ENCODE measurements around the gene EPSTI1.
"Not testable (repeated sequence)": the region's sequence is repeated elsewhere in the genome, so short reads cannot be mapped to it uniquely, and the experiment has no call there.

Gene EPSTI1

GRCh38 chr13:43003729-43004128, 11.7 kb upstream of the EPSTI1 start:
- no peak overlapping the region for H3K27ac ChIP-seq (ENCODE audit: low read depth, low read length)
- no peak overlapping the region for H3K9ac ChIP-seq (ENCODE audit: low read depth, low read length)
- H3K4me1 ChIP-seq (ENCODE audit: control insufficient read depth, insufficient read depth, low read length), result peaks cover 16% of the 10 kb centered on the region; the same call in 1 of the 2 replicates
- no peak overlapping the region for H3K4me3 ChIP-seq (ENCODE audit: low read depth, low read length)
- no peaks in the 10 kb centered on the region for H3K27me3 ChIP-seq (ENCODE audit: control insufficient read depth, insufficient read depth, low read length)
- H3K36me3 ChIP-seq (ENCODE audit: control insufficient read depth, insufficient read depth, low read length), result no peaks in the 10 kb centered on the region
- H3K9me3 ChIP-seq (ENCODE audit: control insufficient read depth, insufficient read depth, low read length), result no peaks in the 10 kb centered on the region

GRCh38 chr13:43003010-43003409, 11.0 kb upstream of the EPSTI1 start:
- no peaks in the 10 kb centered on the region for H3K36me3 ChIP-seq (ENCODE audit: control insufficient read depth, insufficient read depth, low read length)
- no peaks in the 10 kb centered on the region for H3K9me3 ChIP-seq (ENCODE audit: control insufficient read depth, insufficient read depth, low read length)

GRCh38 chr13:43002021-43002420, 10.0 kb upstream of the EPSTI1 start:
- Histone ChIP-seq H3K27ac (ENCODE audit: low read depth, low read length) (no peak overlapping the region), H3K4me1 (ENCODE audit: control insufficient read depth, insufficient read depth, low read length) (peaks cover 11% of the 10 kb centered on the region; the same call in 1 of the 2 replicates), H3K36me3 (ENCODE audit: control insufficient read depth, insufficient read depth, low read length) (no peaks in the 10 kb centered on the region), H3K9ac (ENCODE audit: low read depth, low read length) (no peak overlapping the region), H3K4me3 (ENCODE audit: low read depth, low read length) (no peak overlapping the region), H3K9me3 (ENCODE audit: control insufficient read depth, insufficient read depth, low read length) (no peaks in the 10 kb centered on the region), H3K27me3 (ENCODE audit: control insufficient read depth, insufficient read depth, low read length) (no peaks in the 10 kb centered on the region)

More at GRCh38 chr13:43003010-43003409, 11.0 kb upstream of the EPSTI1 start:
- no peak overlapping the region for H3K27ac ChIP-seq (ENCODE audit: low read depth, low read length)
- no peaks in the 10 kb centered on the region for H3K27me3 ChIP-seq (ENCODE audit: control insufficient read depth, insufficient read depth, low read length)
- H3K4me3 ChIP-seq (ENCODE audit: low read depth, low read length), result no peak overlapping the region
- peaks cover 16% of the 10 kb centered on the region; the same call in 1 of the 2 replicates for H3K4me1 ChIP-seq (ENCODE audit: control insufficient read depth, insufficient read depth, low read length)
- H3K9ac ChIP-seq (ENCODE audit: low read depth, low read length), result no peak overlapping the region

- no peak overlapping the region for H3K4me3 ChIP-seq (ENCODE audit: low read depth, low read length)
- H3K9me3 ChIP-seq (ENCODE audit: control insufficient read depth, insufficient read depth, low read length), result no peaks in the 10 kb centered on the region
- H3K27ac ChIP-seq (ENCODE audit: low read depth, low read length), result no peak overlapping the region
- no peaks in the 10 kb centered on the region for H3K36me3 ChIP-seq (ENCODE audit: control insufficient read depth, insufficient read depth, low read length)
- no peaks in the 10 kb centered on the region for H3K27me3 ChIP-seq (ENCODE audit: control insufficient read depth, insufficient read depth, low read length)
- H3K4me1 ChIP-seq (ENCODE audit: control insufficient read depth, insufficient read depth, low read length), result peaks cover 4% of the 10 kb centered on the region; the same call in 1 of the 2 replicates
- H3K9ac ChIP-seq (ENCODE audit: low read depth, low read length), result no peak overlapping the region
Measured at GRCh38 chr13:43000676-43001075, 8.6 kb upstream of the EPSTI1 start.

GRCh38 chr13:42999491-42999890, 7.5 kb upstream of the EPSTI1 start:
- Histone ChIP-seq H3K36me3 (ENCODE audit: control insufficient read depth, insufficient read depth, low read length) (no peaks in the 10 kb centered on the region), H3K27me3 (ENCODE audit: control insufficient read depth, insufficient read depth, low read length) (no peaks in the 10 kb centered on the region), H3K4me3 (ENCODE audit: low read depth, low read length) (no peak overlapping the region), H3K27ac (ENCODE audit: low read depth, low read length) (no peak overlapping the region), H3K9ac (ENCODE audit: low read depth, low read length) (no peak overlapping the region), H3K9me3 (ENCODE audit: control insufficient read depth, insufficient read depth, low read length) (no peaks in the 10 kb centered on the region), H3K4me1 (ENCODE audit: control insufficient read depth, insufficient read depth, low read length) (no peaks in the 10 kb centered on the region)

GRCh38 chr13:42997381-42997780, 5.3 kb upstream of the EPSTI1 start:
- Histone ChIP-seq H3K36me3 (ENCODE audit: control insufficient read depth, insufficient read depth, low read length) (no peaks in the 10 kb centered on the region), H3K9me3 (ENCODE audit: control insufficient read depth, insufficient read depth, low read length) (no peaks in the 10 kb centered on the region), H3K4me1 (ENCODE audit: control insufficient read depth, insufficient read depth, low read length) (peaks cover 6% of the 10 kb centered on the region), H3K27me3 (ENCODE audit: control insufficient read depth, insufficient read depth, low read length) (peaks cover 8% of the 10 kb centered on the region), H3K4me3 (ENCODE audit: low read depth, low read length) (no peak overlapping the region), H3K27ac (ENCODE audit: low read depth, low read length) (no peak overlapping the region), H3K9ac (ENCODE audit: low read depth, low read length) (no peak overlapping the region)

GRCh38 chr13:42996584-42996983, 4.5 kb upstream of the EPSTI1 start:
- Histone ChIP-seq H3K4me3 (ENCODE audit: low read depth, low read length) (no peak overlapping the region), H3K36me3 (ENCODE audit: control insufficient read depth, insufficient read depth, low read length) (no peaks in the 10 kb centered on the region), H3K4me1 (ENCODE audit: control insufficient read depth, insufficient read depth, low read length) (peaks cover 11% of the 10 kb centered on the region), H3K9me3 (ENCODE audit: control insufficient read depth, insufficient read depth, low read length) (no peaks in the 10 kb centered on the region), H3K9ac (ENCODE audit: low read depth, low read length) (no peak overlapping the region), H3K27me3 (ENCODE audit: control insufficient read depth, insufficient read depth, low read length) (peaks cover 16% of the 10 kb centered on the region), H3K27ac (ENCODE audit: low read depth, low read length) (no peak overlapping the region)

- H3K27ac ChIP-seq (ENCODE audit: low read depth, low read length), result no peak overlapping the region
- H3K9me3 ChIP-seq (ENCODE audit: control insufficient read depth, insufficient read depth, low read length), result no peaks in the 10 kb centered on the region
- H3K4me1 ChIP-seq (ENCODE audit: control insufficient read depth, insufficient read depth, low read length), result peaks cover 13% of the 10 kb centered on the region
- peaks cover 25% of the 10 kb centered on the region for H3K27me3 ChIP-seq (ENCODE audit: control insufficient read depth, insufficient read depth, low read length)
- no peaks in the 10 kb centered on the region for H3K36me3 ChIP-seq (ENCODE audit: control insufficient read depth, insufficient read depth, low read length)
- no peak overlapping the region for H3K9ac ChIP-seq (ENCODE audit: low read depth, low read length)
- H3K4me3 ChIP-seq (ENCODE audit: low read depth, low read length), result no peak overlapping the region
Measured at GRCh38 chr13:42994878-42995277, 2.8 kb upstream of the EPSTI1 start.

GRCh38 chr13:42992764-42993122, 702 bp upstream of the EPSTI1 start:
- Histone ChIP-seq H3K4me3 (ENCODE audit: low read depth, low read length) (peak overlapping the region; percentile 62), H3K9ac (ENCODE audit: low read depth, low read length) (no peak overlapping the region), H3K36me3 (ENCODE audit: control insufficient read depth, insufficient read depth, low read length) (no peaks in the 10 kb centered on the region), H3K27me3 (ENCODE audit: control insufficient read depth, insufficient read depth, low read length) (peaks cover 25% of the 10 kb centered on the region), H3K27ac (ENCODE audit: low read depth, low read length) (no peak overlapping the region), H3K4me1 (ENCODE audit: control insufficient read depth, insufficient read depth, low read length) (peaks cover 13% of the 10 kb centered on the region), H3K9me3 (ENCODE audit: control insufficient read depth, insufficient read depth, low read length) (no peaks in the 10 kb centered on the region)

GRCh38 chr13:42991233-42991897, 676 bp downstream of the EPSTI1 start:
- peak overlapping the region; percentile 53; the same call in 1 of the 2 replicates for H3K9ac ChIP-seq (ENCODE audit: low read depth, low read length)
- peaks cover 13% of the 10 kb centered on the region for H3K4me1 ChIP-seq (ENCODE audit: control insufficient read depth, insufficient read depth, low read length)
- not testable (repeated sequence) for H3K36me3 ChIP-seq (ENCODE audit: control insufficient read depth, insufficient read depth, low read length); H3K9me3 ChIP-seq (ENCODE audit: control insufficient read depth, insufficient read depth, low read length)
- peak overlapping the region; percentile 62 for H3K4me3 ChIP-seq (ENCODE audit: low read depth, low read length)
- peaks cover 25% of the 10 kb centered on the region for H3K27me3 ChIP-seq (ENCODE audit: control insufficient read depth, insufficient read depth, low read length)
- H3K27ac ChIP-seq (ENCODE audit: low read depth, low read length), result peak overlapping the region; percentile 67

- no peaks in the 10 kb centered on the region for H3K36me3 ChIP-seq (ENCODE audit: control insufficient read depth, insufficient read depth, low read length)
- H3K4me1 ChIP-seq (ENCODE audit: control insufficient read depth, insufficient read depth, low read length), result peaks cover 17% of the 10 kb centered on the region
- H3K27ac ChIP-seq (ENCODE audit: low read depth, low read length), result no peak overlapping the region
- H3K9me3 ChIP-seq (ENCODE audit: control insufficient read depth, insufficient read depth, low read length), result no peaks in the 10 kb centered on the region
- peaks cover 25% of the 10 kb centered on the region for H3K27me3 ChIP-seq (ENCODE audit: control insufficient read depth, insufficient read depth, low read length)
- H3K4me3 ChIP-seq (ENCODE audit: low read depth, low read length), result no peak overlapping the region
- no peak overlapping the region for H3K9ac ChIP-seq (ENCODE audit: low read depth, low read length)
Measured at GRCh38 chr13:42990291-42991232, 1.5 kb downstream of the EPSTI1 start.

Measured in HUES48 (cell line).